ENCODE data around the gene GARIN5B.

The GARIN5B gene

DNA sequence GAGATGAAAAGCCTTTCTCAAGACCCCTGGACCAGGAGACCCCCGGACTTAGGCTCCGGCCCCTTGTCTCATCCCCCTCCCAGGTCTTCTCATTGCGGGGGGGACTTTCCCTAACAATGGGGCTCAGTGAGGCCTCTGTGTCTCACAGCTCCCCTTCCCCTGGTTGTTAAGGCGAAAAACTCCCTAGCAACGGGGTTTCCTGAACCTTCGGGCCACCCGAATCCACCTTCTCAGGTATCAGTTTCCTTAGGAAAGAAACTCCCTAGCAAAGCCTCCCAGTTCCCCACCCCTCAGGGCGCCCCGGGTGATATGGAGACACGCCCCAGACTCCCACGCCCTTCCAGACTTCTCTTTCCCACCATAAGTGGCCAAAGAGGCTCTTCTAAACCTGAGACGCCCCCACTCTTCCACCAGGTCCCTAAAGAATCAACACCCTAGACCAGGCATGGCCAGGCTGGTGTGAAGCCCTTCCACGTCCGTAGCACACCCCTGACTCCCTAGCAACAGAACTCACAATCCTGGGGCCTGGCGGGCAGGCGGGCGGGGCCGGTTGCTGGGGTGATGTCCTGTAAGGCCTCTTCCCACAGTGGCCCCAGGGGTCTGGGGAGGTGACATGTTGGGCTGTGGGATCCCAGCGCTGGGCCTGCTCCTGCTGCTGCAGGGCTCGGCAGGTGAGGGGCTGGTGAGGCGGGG lies 13.3 kb upstream of the GARIN5B start, which contains the start of gene TMEM190:
TMEM190 (plus strand) TSS at position 586 of the 693 bp plus-strand sequence; CDS start at position 614, 28 bp downstream.
- no peak within 1 kb of the TSS for H3K27ac ChIP-seq (ENCODE audit: low read depth, low read length)
- no peaks in the 10 kb centered on the region for H3K36me3 ChIP-seq (ENCODE audit: control insufficient read depth, insufficient read depth, low read length)
- H3K9ac ChIP-seq (ENCODE audit: low read length), result peak within 1 kb of the TSS; percentile 13
- peaks cover 45% of the 10 kb centered on the region for H3K4me1 ChIP-seq (ENCODE audit: control insufficient read depth, insufficient read depth, low read length)
- peak within 1 kb of the TSS; percentile 60 for H3K4me3 ChIP-seq (ENCODE audit: low read depth, low read length)
- no peaks in the 10 kb centered on the region for H3K9me3 ChIP-seq (ENCODE audit: control insufficient read depth, insufficient read depth, low read depth, low read length)
- H3K27me3 ChIP-seq (ENCODE audit: control insufficient read depth, insufficient read depth, low read length), result peaks cover 35% of the 10 kb centered on the region

DNA sequence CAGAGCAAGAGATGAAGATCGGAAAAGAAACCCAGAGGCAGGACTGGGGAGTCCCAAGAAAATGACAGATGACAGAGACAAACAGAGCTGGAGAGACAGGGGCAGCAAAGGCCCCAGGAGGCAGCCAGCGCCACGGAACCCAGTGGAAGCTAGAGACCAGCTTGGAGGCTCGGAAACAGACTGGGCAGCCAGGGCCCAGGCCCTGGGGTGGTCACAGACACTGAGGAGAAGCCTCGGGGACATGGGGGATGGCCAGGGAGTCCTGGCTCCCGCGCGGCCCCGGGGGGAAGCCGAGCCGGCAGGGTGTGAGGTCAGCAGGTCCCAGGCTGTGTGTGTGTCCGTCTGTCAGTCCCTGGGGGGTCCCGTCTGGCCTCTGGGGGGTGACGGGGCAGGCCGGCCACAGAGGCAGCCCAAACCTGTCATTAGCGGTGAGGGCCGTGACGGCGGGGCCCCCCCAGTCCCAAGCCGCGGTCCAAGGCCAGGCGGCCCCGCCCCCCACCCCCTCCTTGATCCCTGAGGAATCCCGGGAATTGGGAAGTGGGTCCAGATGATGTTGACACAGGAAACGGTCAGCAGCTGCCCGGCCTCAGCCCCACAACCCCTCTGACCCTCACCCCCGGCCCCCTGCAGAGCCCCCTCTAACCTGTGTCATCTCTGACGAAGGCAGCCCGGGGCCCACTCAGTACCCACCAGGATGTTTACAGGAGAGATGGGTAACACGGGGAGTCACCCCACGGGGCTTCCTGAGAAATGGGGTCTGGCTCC lies 11.1 kb upstream of the GARIN5B start:
- H3K9ac ChIP-seq (ENCODE audit: low read length), result peak overlapping the region; percentile 47
- peaks cover 52% of the 10 kb centered on the region for H3K4me1 ChIP-seq (ENCODE audit: control insufficient read depth, insufficient read depth, low read length)
- H3K9me3 ChIP-seq (ENCODE audit: control insufficient read depth, insufficient read depth, low read depth, low read length), result no peaks in the 10 kb centered on the region
- no peak overlapping the region; the same call in 1 of the 2 replicates for H3K27ac ChIP-seq (ENCODE audit: low read depth, low read length)
- peak overlapping the region; percentile 42 for H3K4me3 ChIP-seq (ENCODE audit: low read depth, low read length)
- no peaks in the 10 kb centered on the region for H3K36me3 ChIP-seq (ENCODE audit: control insufficient read depth, insufficient read depth, low read length)
- H3K27me3 ChIP-seq (ENCODE audit: control insufficient read depth, insufficient read depth, low read length), result peaks cover 49% of the 10 kb centered on the region

DNA sequence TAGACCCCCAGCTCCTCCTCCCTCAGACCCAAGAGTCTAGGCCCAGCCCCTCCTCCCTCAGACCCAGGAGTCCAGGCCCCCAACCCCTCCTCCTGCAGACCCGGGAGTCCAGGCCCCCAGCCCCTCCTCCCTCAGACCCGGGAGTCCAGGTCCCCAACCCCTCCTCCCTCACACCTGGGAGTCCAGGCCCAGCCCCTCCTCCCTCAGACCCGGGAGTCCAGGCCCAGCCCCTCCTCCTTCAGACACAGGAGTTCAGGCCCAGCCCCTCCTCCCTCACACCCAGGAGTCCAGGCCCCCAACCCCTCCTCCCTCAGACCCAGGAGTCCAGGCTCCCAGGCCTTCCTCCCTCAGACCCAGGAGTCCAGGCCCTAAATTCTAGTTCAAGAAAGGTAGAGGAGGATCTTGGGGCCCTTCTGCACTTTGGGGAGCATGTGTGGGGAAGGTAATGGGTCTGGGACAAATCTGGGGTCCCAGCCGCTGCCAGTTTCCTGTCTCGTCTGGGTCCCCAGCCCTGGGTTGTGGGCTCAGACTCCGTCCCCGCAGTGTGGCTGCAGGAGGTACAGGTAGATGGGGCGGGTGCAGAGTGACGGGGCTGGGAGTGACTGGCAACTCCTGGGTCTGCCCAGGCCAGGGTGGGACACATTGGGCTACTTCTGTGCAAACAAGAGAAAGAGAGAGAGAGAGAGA lies 10.4 kb upstream of the GARIN5B start:
- H3K4me1 ChIP-seq (ENCODE audit: control insufficient read depth, insufficient read depth, low read length), result peaks cover 58% of the 10 kb centered on the region
- peaks cover 48% of the 10 kb centered on the region for H3K27me3 ChIP-seq (ENCODE audit: control insufficient read depth, insufficient read depth, low read length)
- H3K36me3 ChIP-seq (ENCODE audit: control insufficient read depth, insufficient read depth, low read length), result no peaks in the 10 kb centered on the region
- no peaks in the 10 kb centered on the region for H3K9me3 ChIP-seq (ENCODE audit: control insufficient read depth, insufficient read depth, low read depth, low read length)
- H3K9ac ChIP-seq (ENCODE audit: low read length), result peak overlapping the region; percentile 47
- H3K4me3 ChIP-seq (ENCODE audit: low read depth, low read length), result no peak overlapping the region
- no peak overlapping the region for H3K27ac ChIP-seq (ENCODE audit: low read depth, low read length)

DNA sequence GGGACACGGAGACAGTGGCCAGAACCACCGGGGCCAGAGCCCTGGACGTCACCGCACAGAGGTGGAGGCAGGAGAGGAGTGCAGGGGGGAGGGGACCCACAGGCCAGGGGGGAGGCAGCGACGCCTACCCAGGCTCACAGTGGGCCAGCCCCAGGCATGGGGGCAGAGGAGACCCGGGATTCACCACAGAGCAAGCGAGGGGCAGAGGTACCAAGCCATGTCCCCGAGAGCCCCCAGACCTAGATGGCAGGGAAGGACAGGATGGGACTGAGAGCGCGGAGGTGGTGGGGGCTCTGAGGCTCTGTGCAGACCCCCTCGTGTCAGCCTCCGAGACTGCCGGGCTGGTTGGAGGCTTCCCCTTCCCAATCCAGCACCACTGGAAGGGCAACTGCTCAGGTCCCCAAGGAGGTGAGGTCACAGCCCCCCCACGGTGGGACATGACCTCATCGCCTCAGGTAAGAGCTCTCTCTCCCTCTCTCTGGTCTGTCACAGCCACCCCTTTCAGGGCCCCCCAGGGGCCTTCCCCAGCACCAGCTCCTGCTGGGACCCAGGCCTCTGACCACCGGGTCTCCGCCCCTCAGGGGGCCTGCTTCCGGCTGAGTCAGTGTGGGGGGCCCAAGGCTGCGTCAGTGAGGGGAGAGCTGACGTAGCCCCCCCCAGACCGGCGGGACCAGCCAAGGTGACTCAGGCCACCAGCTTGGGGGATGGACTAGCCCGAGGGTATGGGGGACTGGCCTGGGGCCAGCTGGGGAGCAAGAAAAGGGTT lies 9.4 kb upstream of the GARIN5B start:
- Histone ChIP-seq H3K27ac (ENCODE audit: low read depth, low read length) (no peak overlapping the region), H3K4me1 (ENCODE audit: control insufficient read depth, insufficient read depth, low read length) (peaks cover 53% of the 10 kb centered on the region), H3K4me3 (ENCODE audit: low read depth, low read length) (no peak overlapping the region; the same call in 1 of the 2 replicates), H3K36me3 (ENCODE audit: control insufficient read depth, insufficient read depth, low read length) (no peaks in the 10 kb centered on the region), H3K9ac (ENCODE audit: low read length) (no peak overlapping the region), H3K27me3 (ENCODE audit: control insufficient read depth, insufficient read depth, low read length) (peaks cover 49% of the 10 kb centered on the region), H3K9me3 (ENCODE audit: control insufficient read depth, insufficient read depth, low read depth, low read length) (no peaks in the 10 kb centered on the region)

DNA sequence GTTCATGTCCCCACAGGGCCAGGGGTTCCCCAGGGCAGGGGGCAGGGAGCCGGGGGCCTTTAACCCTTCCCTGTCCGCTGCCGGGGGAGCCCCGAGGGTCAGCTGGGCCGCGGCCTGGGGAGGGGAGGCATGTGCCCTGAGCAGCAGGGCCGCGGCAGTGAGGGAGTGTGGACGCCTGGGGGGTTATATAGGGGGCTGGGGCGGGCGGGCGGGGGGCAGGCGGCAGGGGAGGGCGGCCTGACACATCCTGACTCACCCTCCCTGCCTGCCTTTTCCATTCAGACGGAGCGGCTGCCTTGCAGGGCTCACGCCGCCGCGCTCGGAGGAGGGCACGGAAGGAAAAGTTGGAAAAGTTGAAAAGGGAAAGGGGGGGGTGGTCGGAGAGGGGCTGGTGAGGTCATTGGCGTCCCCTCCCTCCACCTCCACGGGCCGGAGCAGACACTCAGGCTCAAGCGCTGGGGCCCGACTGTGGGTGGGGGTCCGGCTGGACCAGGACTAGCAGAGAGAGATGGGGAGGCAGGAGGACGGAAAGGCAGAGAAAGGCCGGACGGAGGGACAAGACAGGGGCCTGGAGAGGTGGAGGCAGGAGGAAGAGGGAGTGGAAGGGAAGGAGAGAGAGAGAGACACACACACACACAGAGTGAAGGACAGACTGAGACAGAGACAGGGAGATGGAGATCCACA lies 7.4 kb upstream of the GARIN5B start, which contains the start of gene IL11:
IL11 (minus strand) TSS at position 159 of the 684 bp plus-strand sequence; CDS start at position 6, 153 bp downstream.
- Histone ChIP-seq H3K4me1 (ENCODE audit: control insufficient read depth, insufficient read depth, low read length) (peaks cover 38% of the 10 kb centered on the region), H3K27me3 (ENCODE audit: control insufficient read depth, insufficient read depth, low read length) (peaks cover 47% of the 10 kb centered on the region), H3K9me3 (ENCODE audit: control insufficient read depth, insufficient read depth, low read depth, low read length) (no peaks in the 10 kb centered on the region), H3K36me3 (ENCODE audit: control insufficient read depth, insufficient read depth, low read length) (no peaks in the 10 kb centered on the region), H3K27ac (ENCODE audit: low read depth, low read length) (no peak within 1 kb of the TSS), H3K9ac (ENCODE audit: low read length) (peak within 1 kb of the TSS; percentile 38), H3K4me3 (ENCODE audit: low read depth, low read length) (peak within 1 kb of the TSS; percentile 71)

DNA sequence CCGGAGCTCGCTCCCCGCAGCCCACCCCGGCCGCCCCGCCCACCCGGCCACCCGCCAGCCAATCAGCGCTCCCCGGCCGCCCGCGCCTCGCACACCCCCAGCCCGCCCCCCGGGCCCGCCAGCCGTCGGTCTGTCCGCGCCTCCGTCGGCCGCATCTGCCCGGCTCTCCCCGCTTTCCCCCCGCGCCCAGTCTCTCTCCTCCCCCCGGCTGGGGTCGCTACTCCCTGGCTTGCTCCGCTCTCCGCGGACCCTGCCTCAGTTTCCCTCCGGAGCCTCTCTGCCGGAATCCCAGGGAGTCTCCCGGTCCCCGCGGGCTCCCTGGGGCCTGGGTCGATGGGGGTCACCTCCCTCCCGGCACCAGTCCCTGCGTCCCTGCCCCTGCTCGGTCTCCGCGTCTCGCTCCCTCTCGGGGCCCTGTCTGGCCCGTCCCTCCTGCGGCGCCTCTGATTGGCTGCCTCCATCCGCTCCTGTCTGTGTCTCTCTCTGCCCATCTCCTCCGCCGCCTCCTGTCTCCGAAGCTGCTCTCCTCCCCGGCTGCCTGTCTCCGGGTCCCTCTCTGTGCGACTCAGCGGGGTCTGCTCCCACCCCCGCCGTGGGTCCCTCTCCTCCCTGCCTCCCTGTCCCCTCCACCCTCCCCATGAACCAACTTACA lies 6.7 kb upstream of the GARIN5B start:
- no peak overlapping the region for H3K27ac ChIP-seq (ENCODE audit: low read depth, low read length)
- H3K4me3 ChIP-seq (ENCODE audit: low read depth, low read length), result peak overlapping the region; percentile 71
- no peaks in the 10 kb centered on the region for H3K9me3 ChIP-seq (ENCODE audit: control insufficient read depth, insufficient read depth, low read depth, low read length)
- H3K27me3 ChIP-seq (ENCODE audit: control insufficient read depth, insufficient read depth, low read length), result peaks cover 44% of the 10 kb centered on the region
- H3K9ac ChIP-seq (ENCODE audit: low read length), result peak overlapping the region; percentile 32
- H3K36me3 ChIP-seq (ENCODE audit: control insufficient read depth, insufficient read depth, low read length), result no peaks in the 10 kb centered on the region
- H3K4me1 ChIP-seq (ENCODE audit: control insufficient read depth, insufficient read depth, low read length), result peaks cover 36% of the 10 kb centered on the region

DNA sequence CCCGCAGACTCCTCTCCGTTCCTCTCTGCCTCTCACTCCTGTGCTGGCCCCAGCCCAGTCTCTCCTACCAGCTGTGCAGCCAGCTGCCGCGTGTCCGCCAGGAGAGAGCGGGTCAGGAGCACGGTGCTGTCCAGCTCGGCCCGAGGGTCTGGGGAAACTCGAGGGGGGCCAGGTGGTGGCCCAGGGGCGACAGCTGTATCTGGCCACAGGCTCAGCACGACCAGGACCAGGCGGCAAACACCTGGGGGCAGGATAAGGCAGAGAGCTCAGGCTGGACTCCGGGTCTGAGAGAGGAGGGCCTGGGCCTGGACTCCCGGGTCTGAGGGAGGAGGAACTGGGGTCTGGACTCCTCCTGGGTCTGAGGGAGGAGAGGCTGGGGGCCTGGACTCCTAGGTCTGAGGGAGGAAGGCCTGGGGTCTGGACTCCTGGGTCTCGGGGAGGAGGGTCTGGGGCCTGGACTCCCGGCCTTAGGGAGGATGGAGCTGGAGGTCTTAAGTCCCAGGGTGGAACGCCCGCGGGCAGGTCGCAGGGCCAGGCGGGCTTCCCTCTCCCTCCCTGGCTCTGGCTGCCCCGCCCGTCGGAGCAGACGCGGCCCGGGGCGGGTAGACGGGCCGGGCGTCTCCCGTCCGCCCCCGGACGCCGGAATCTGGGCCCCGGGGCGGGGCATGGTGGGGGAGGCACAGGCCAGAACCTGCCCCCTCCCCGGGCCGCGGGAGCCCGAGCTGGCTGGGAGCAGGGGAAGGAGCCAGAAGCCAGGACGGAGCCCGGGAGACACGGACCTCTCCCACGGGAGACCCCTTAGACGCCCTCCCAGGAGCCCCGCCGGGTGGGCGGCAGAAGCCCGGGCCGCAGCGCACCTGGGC lies 5.9 kb upstream of the GARIN5B start:
- peaks cover 33% of the 10 kb centered on the region for H3K4me1 ChIP-seq (ENCODE audit: control insufficient read depth, insufficient read depth, low read length)
- no peaks in the 10 kb centered on the region for H3K9me3 ChIP-seq (ENCODE audit: control insufficient read depth, insufficient read depth, low read depth, low read length)
- H3K27ac ChIP-seq (ENCODE audit: low read depth, low read length), result no peak overlapping the region
- H3K27me3 ChIP-seq (ENCODE audit: control insufficient read depth, insufficient read depth, low read length), result peaks cover 44% of the 10 kb centered on the region
- peak overlapping the region; percentile 54 for H3K4me3 ChIP-seq (ENCODE audit: low read depth, low read length)
- no peaks in the 10 kb centered on the region for H3K36me3 ChIP-seq (ENCODE audit: control insufficient read depth, insufficient read depth, low read length)
- no peak overlapping the region for H3K9ac ChIP-seq (ENCODE audit: low read length)

DNA sequence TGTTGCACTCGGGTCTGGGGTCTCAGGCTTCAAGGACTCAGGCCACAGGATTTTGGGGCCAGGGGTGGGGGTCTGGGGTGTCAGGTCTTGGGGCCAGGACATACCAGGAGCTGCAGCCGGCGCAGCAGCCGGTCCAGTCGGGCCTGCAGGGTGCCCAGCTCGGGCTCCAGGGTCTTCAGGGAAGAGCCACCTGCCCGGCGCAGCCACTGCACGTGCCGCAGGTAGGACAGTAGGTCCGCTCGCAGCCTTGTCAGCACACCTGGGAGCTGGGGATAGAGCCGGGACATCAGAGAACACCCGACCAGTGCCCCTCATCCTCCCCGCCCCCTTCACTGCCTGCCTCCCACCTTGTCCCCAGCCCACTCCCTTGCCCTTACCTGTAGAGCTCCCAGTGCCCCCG lies 5.0 kb upstream of the GARIN5B start:
- no peak overlapping the region for H3K9ac ChIP-seq (ENCODE audit: low read length)
- H3K9me3 ChIP-seq (ENCODE audit: control insufficient read depth, insufficient read depth, low read depth, low read length), result no peaks in the 10 kb centered on the region
- H3K36me3 ChIP-seq (ENCODE audit: control insufficient read depth, insufficient read depth, low read length), result no peaks in the 10 kb centered on the region
- H3K4me1 ChIP-seq (ENCODE audit: control insufficient read depth, insufficient read depth, low read length), result peaks cover 29% of the 10 kb centered on the region
- no peak overlapping the region for H3K4me3 ChIP-seq (ENCODE audit: low read depth, low read length)
- H3K27ac ChIP-seq (ENCODE audit: low read depth, low read length), result no peak overlapping the region
- H3K27me3 ChIP-seq (ENCODE audit: control insufficient read depth, insufficient read depth, low read length), result peaks cover 44% of the 10 kb centered on the region

DNA sequence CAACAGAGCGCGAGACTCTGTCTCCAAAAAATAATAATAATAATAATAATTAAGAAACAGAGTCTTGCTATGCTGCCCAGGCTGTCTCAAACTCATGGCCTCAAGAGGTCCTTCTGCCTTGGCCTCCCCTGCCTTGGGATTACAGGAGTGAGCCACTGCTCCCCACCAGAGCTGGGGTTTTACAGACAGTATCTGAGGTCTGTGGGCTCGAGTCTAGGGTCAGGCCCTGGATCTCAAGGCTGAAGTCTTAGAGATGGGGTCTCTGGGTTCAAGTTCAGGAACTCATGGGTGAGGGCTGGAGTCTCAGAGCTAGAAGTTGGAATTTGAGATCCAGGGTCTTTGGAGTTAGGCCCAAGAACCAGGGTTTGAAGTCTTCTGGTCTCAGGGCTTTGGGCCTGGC lies 3.7 kb upstream of the GARIN5B start:
- Histone ChIP-seq H3K36me3 (ENCODE audit: control insufficient read depth, insufficient read depth, low read length) (no peaks in the 10 kb centered on the region), H3K27me3 (ENCODE audit: control insufficient read depth, insufficient read depth, low read length) (peaks cover 36% of the 10 kb centered on the region), H3K9me3 (ENCODE audit: control insufficient read depth, insufficient read depth, low read depth, low read length) (no peaks in the 10 kb centered on the region), H3K9ac (ENCODE audit: low read length) (no peak overlapping the region), H3K4me3 (ENCODE audit: low read depth, low read length) (no peak overlapping the region), H3K4me1 (ENCODE audit: control insufficient read depth, insufficient read depth, low read length) (peaks cover 27% of the 10 kb centered on the region), H3K27ac (ENCODE audit: low read depth, low read length) (no peak overlapping the region)

All from HUES6 (cell line).